Panc1 (cell line): ENCODE measurements around the gene MT1H. TPM values are rescaled to one million over a fixed set of nuclear protein-coding genes. Genes with fewer than 3 reads are reported as not detected.

Experiments
- ATAC-seq: fragments of 200-7000 bp; cut with Tn5 transposase; 2 replicates; pipeline ENCODE4 v1.9.1; 2020; ENCODE audit warnings: mild to moderate bottlenecking, moderate library complexity
- BruUV-seq: library from RNA; stranded (reverse); fragments of 400-500 nt; replicated peaks from 2 replicates; lab custom pipeline; 2021; lab: Mats Ljungman, UMichigan
- CTCF ChIA-PET: fragments of 300-600 bp; sonication (Branson Sonifier 250); formaldehyde crosslinking; loops from one replicate; lab custom pipeline; 2022; ENCODE audit warnings: antibody characterized with exemption; lab: Charles Lee
- POLR2A ChIA-PET: fragments of 300-600 bp; sonication (Branson Sonifier 250); formaldehyde crosslinking; loops from one replicate; lab custom pipeline; 2022; ENCODE audit warnings: antibody characterized with exemption; lab: Charles Lee
- DNase-seq: peaks from one replicate; pipeline ENCODE4 v3.0.0-alpha.2; 2010; ENCODE audit warnings: low read depth, low spot score
- H3K27ac ChIP-seq: 2 replicates; pipeline ENCODE4 v1.5.1; 2011; ENCODE audit warnings: mild to moderate bottlenecking, low read length, inconsistent platforms
- H3K27me3 ChIP-seq: fragments of 200-500 bp; sonication (Bioruptor generic); 2 replicates; pipeline ENCODE4 v1.6.0; 2014; ENCODE audit warnings: low read length, inconsistent platforms; ENCODE audit not compliant: control insufficient read depth, insufficient read depth
- H3K36me3 ChIP-seq: fragments of 200-500 bp; sonication (Bioruptor generic); 2 replicates; pipeline ENCODE4 v1.5.1; 2014; ENCODE audit warnings: inconsistent platforms, mild to moderate bottlenecking, low read length, moderate library complexity; ENCODE audit not compliant: control insufficient read depth, insufficient read depth
- H3K4me1 ChIP-seq: 2 replicates; pipeline ENCODE4 v1.5.1; 2011; ENCODE audit warnings: inconsistent platforms, mild to moderate bottlenecking, low read length, moderate library complexity; ENCODE audit not compliant: control insufficient read depth, insufficient read depth
- H3K4me3 ChIP-seq, 2 experiments: 2 replicates each; pipeline ENCODE4 v1.5.1; 2011 to 2012; ENCODE audit warnings: low read depth in 2 of 2, low read length in 2 of 2, mild to moderate bottlenecking in 2 of 2, inconsistent platforms in 1 of 2, moderate library complexity in 1 of 2
- H3K9me3 ChIP-seq: fragments of 200-500 bp; sonication (Bioruptor generic); 2 replicates; pipeline ENCODE4 v1.5.1; 2014; ENCODE audit warnings: low read depth, mild to moderate bottlenecking, inconsistent platforms, low read length, moderate library complexity; ENCODE audit not compliant: control insufficient read depth, insufficient read depth
- CTCF ChIP-seq: fragments of 450-650 bp; IDR thresholded peaks from 2 replicates; pipeline ENCODE4 v1.5.1; 2017; ENCODE audit warnings: mild to moderate bottlenecking
- POLR2AphosphoS5 ChIP-seq: IDR thresholded peaks from 2 replicates; pipeline ENCODE4 v1.6.1; 2012; ENCODE audit warnings: mild to moderate bottlenecking, low read depth, low read length, moderate library complexity
- REST ChIP-seq, 2 experiments: IDR thresholded peaks; 2 replicates each; pipeline ENCODE4 v1.6.1; 2011 to 2012; ENCODE audit warnings: low read depth in 2 of 2, control low read depth in 1 of 2, low read length in 1 of 2, mild to moderate bottlenecking in 1 of 2, moderate library complexity in 1 of 2; ENCODE audit not compliant: insufficient read depth in 1 of 2
- SIN3A ChIP-seq: IDR thresholded peaks from 2 replicates; pipeline ENCODE4 v1.6.1; 2012; ENCODE audit warnings: low read depth, mild to moderate bottlenecking, low read length, moderate library complexity, borderline replicate concordance; ENCODE audit not compliant: insufficient read depth
- TCF7L2 ChIP-seq: IDR thresholded peaks from 2 replicates; pipeline ENCODE4 v1.6.1; 2011; ENCODE audit warnings: mild to moderate bottlenecking, low read depth, low read length, inconsistent platforms
- in situ Hi-C: cut with HindIII; loops from 2 replicates; pipeline ENCODE4 v1.10.0; 2016; ENCODE audit warnings: low sequenced_read_pairs, low pct_unique_long_range_greater_than_20kb
- intact Hi-C: fragments of 100-400 bp; cut with micrococcal nuclease; formaldehyde crosslinking; loops from one replicate; pipeline ENCODE4 v1.10.0; 2022; ENCODE audit not compliant: unreplicated experiment
- total RNA-seq: library from RNA; stranded (reverse); gene quantifications from one replicate; pipeline ENCODE4 v1.2.1, GENCODE V29; 2021; ENCODE audit not compliant: unreplicated experiment

MT1H gene
- total RNA-seq, 1 experiment from 2014 or later = not detected

GRCh38 chr16:56628486-56629350 is 40.9 kb upstream of the MT1H start:
- intact Hi-C loops (no loop called here), in situ Hi-C loops (no loop called here)
- Histone ChIP-seq H3K36me3 (no peaks in the 10 kb centered on the region; the same call in 1 of the 2 replicates), H3K4me3 (no peak overlapping the region), H3K4me1 (peaks cover 13% of the 10 kb centered on the region), H3K27ac (no peak overlapping the region), H3K9me3 (no peaks in the 10 kb centered on the region), H3K27me3 (no peaks in the 10 kb centered on the region)
- TF ChIP-seq REST (IDR thresholded peaks at IDR 0.05; ENCODE audit: insufficient read depth in 1 of 2, low read depth in 2 of 2, low read length in 1 of 2) (no peak), POLR2AphosphoS5 (no peak), TCF7L2 (no peak), CTCF (no peak; the same call in 1 of the 2 replicates), SIN3A (no peak)
- POLR2A ChIA-PET = interaction anchor here (0.5 kb wide), 1 partner anchor 44 kb away, joined by 3 read pairs; no protein-coding TSS in a partner anchor
- DNase-seq = no peak
- CTCF ChIA-PET = interaction anchor here (0.7 kb wide), 1 partner anchor 27 kb away, joined by 8 read pairs; no protein-coding TSS in a partner anchor
- BruUV-seq = no TSS peak
- ATAC-seq = no peak

- CTCF ChIA-PET = no interaction called here
- DNase-seq = no peak
- Histone ChIP-seq H3K27me3 (no peaks in the 10 kb centered on the region), H3K36me3 (no peaks in the 10 kb centered on the region; the same call in 1 of the 2 replicates), H3K4me1 (peaks cover 13% of the 10 kb centered on the region), H3K9me3 (no peaks in the 10 kb centered on the region), H3K4me3 (no peak overlapping the region), H3K27ac (no peak overlapping the region)
- intact Hi-C loops (no loop called here), in situ Hi-C loops (no loop called here)
- TF ChIP-seq REST (IDR thresholded peaks at IDR 0.05; ENCODE audit: insufficient read depth in 1 of 2, low read depth in 2 of 2, low read length in 1 of 2) = no peak
- no peak for TF ChIP-seq POLR2AphosphoS5
- TF ChIP-seq CTCF = no peak
- TF ChIP-seq SIN3A = no peak
- no peak for TF ChIP-seq TCF7L2
- POLR2A ChIA-PET = interaction anchor here (0.5 kb wide), 1 partner anchor 43 kb away, joined by 3 read pairs; no protein-coding TSS in a partner anchor
- no peak for ATAC-seq
- no TSS peak for BruUV-seq
Observed at GRCh38 chr16:56629531-56629930, 40.1 kb upstream of the MT1H start.
